Measurements from ENCODE around the gene C1orf50. TPM values are rescaled to one million over a fixed set of nuclear protein-coding genes. Genes with fewer than 3 reads are reported as not detected.
"Not testable (repeated sequence)": the region's sequence is repeated elsewhere in the genome, so short reads cannot be mapped to it uniquely, and the experiment has no call there.

The C1orf50 gene
- total RNA-seq (1 to 10 TPM; 5.4 to 8.7 TPM), polyA plus RNA-seq (3.5 TPM)

GRCh38 chr1:42766741-42767509 is at the start of gene C1orf50, which contains the start of gene P3H1:
C1orf50 (plus strand) TSS chr1:42767249; CDS start chr1:42767312, 63 bp downstream.
P3H1 (minus strand) TSS chr1:42767028; CDS start chr1:42766971, 57 bp downstream.
- DNase-seq = peak; percentile 100
- no peaks in the 10 kb centered on the region for H3K36me3 ChIP-seq (ENCODE audit: insufficient read depth, low read length)
- no peaks in the 10 kb centered on the region for H3K9me3 Mint-ChIP-seq
- H3K27ac ChIP-seq (ENCODE audit: low read depth, low read length) = peak within 1 kb of the TSS; percentile 90
- no peak within 1 kb of the TSS for H3K4me3 Mint-ChIP-seq
- H3K27me3 Mint-ChIP-seq = no peaks in the 10 kb centered on the region
- no peaks in the 10 kb centered on the region for H3K27me3 ChIP-seq (ENCODE audit: insufficient read depth, low read length, poor library complexity, severe bottlenecking)
- peak within 1 kb of the TSS; percentile 83 for H3K4me3 ChIP-seq (ENCODE audit: low read length)
- peaks cover 0 to 30% (median 5%) of the 10 kb centered on the region in 3 donors for H3K36me3 Mint-ChIP-seq
- H3K9me3 ChIP-seq (ENCODE audit: low read length) = no peaks in the 10 kb centered on the region
- H3K4me1 Mint-ChIP-seq = peaks cover 24 to 43% (median 36%) of the 10 kb centered on the region in 3 donors
- ChIA-PET CTCF (interaction anchor here (0.6 to 3.1 kb wide), 15 partner anchors 9 to 429 kb away, joined by 3 to 17 read pairs (median 5); partner anchors contain the start of genes PPIH and ZNF691), POLR2A (interaction anchor here (0.6 to 2.8 kb wide), 18 partner anchors 17 to 1180 kb away, joined by 3 to 45 read pairs (median 4); partner anchors contain the start of genes CCDC30, ERMAP, IPO13 and PPIH)
- peaks cover 37% of the 10 kb centered on the region for H3K4me1 ChIP-seq (ENCODE audit: insufficient read depth, low read length)
- H3K27ac Mint-ChIP-seq = peak within 1 kb of the TSS; percentile 64 to 97 (median 94)

- ChIA-PET POLR2A (no interaction called here), CTCF (no interaction called here)
- Mint-ChIP-seq H3K9me3 (no peaks in the 10 kb centered on the region), H3K27ac (no peak overlapping the region), H3K4me1 (peaks cover 0 to 2% (median 0%) of the 10 kb centered on the region in 3 donors), H3K27me3 (no peaks in the 10 kb centered on the region), H3K4me3 (no peak overlapping the region), H3K36me3 (peaks cover 9 to 23% (median 21%) of the 10 kb centered on the region in 3 donors)
- H3K4me3 ChIP-seq (ENCODE audit: low read length) = no peak overlapping the region
- no peaks in the 10 kb centered on the region for H3K9me3 ChIP-seq (ENCODE audit: low read length)
- no peaks in the 10 kb centered on the region for H3K4me1 ChIP-seq (ENCODE audit: insufficient read depth, low read length)
- H3K27me3 ChIP-seq (ENCODE audit: insufficient read depth, low read length, poor library complexity, severe bottlenecking) = no peaks in the 10 kb centered on the region
- DNase-seq = no peak
- H3K36me3 ChIP-seq (ENCODE audit: insufficient read depth, low read length) = no peaks in the 10 kb centered on the region
- H3K27ac ChIP-seq (ENCODE audit: low read depth, low read length) = no peak overlapping the region
Measured at GRCh38 chr1:42720868-42721267, 46.2 kb upstream of the C1orf50 start.

DNA sequence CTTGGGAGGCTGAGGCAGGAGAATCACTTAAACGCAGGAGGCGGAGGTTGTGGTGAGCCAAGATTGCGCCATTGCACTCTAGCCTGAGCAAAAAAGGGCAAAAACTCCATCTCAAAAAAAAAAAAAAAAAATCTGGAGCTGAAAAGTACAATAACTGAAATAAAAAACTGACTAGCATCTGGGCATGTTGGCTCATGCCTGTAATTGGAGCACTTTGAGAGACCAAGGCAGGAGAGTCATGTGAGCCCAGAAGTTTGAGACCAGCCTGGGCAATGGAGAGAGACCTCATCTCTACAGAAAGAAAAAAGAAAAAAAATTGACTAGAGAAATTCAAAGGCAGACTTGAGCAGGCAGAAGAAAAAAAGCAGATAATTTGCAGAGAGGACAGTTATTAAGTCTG is 45.1 kb upstream of the C1orf50 start:
- Histone ChIP-seq H3K27ac (ENCODE audit: low read depth, low read length) (no peak overlapping the region), H3K4me1 (ENCODE audit: insufficient read depth, low read length) (no peaks in the 10 kb centered on the region), H3K4me3 (ENCODE audit: low read length) (no peak overlapping the region), H3K27me3 (ENCODE audit: insufficient read depth, low read length, poor library complexity, severe bottlenecking) (no peaks in the 10 kb centered on the region), H3K36me3 (ENCODE audit: insufficient read depth, low read length) (no peaks in the 10 kb centered on the region), H3K9me3 (ENCODE audit: low read length) (no peaks in the 10 kb centered on the region)
- Mint-ChIP-seq H3K4me1 (no peaks in the 10 kb centered on the region), H3K27me3 (no peaks in the 10 kb centered on the region), H3K4me3 (no peak overlapping the region), H3K27ac (no peak overlapping the region), H3K36me3 (peaks cover 6 to 15% (median 13%) of the 10 kb centered on the region in 3 donors), H3K9me3 (no peaks in the 10 kb centered on the region)
- ChIA-PET POLR2A (interaction anchor here (0.6 kb wide), 2 partner anchors 13 to 1067 kb away, joined by 5 to 10 read pairs; no protein-coding TSS in a partner anchor), CTCF (no interaction called here)
- no peak for DNase-seq

DNA sequence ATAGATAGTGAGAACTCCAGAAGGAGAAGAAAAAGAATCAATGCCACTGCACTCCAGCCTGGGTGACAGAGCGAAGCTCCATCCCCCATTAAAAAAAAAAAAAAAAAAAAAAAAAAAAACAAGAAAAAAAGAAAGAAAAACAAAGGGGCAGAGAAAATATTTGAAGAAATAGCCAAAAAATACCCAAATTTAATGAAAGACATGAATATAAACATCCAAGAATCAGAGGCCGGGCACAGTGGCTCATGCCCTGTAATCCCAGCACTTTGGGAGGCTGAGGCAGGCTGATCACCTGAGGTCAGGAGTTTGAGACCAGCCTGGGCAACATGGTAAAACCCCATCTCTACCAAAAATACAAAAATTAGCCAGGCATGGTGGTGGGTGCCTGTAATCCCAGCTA is 44.6 kb upstream of the C1orf50 start:
- ChIA-PET CTCF (interaction anchor here (0.7 kb wide), 1 partner anchor 166 kb away, joined by 3 read pairs; no protein-coding TSS in a partner anchor), POLR2A (interaction anchor here (0.6 kb wide), 2 partner anchors 13 to 1067 kb away, joined by 5 to 10 read pairs; no protein-coding TSS in a partner anchor)
- not testable (repeated sequence) for H3K27ac Mint-ChIP-seq; H3K36me3 ChIP-seq (ENCODE audit: insufficient read depth, low read length); H3K27me3 Mint-ChIP-seq; H3K9me3 ChIP-seq (ENCODE audit: low read length); H3K9me3 Mint-ChIP-seq; H3K27ac ChIP-seq (ENCODE audit: low read depth, low read length); H3K4me1 ChIP-seq (ENCODE audit: insufficient read depth, low read length); H3K4me3 ChIP-seq (ENCODE audit: low read length); H3K27me3 ChIP-seq (ENCODE audit: insufficient read depth, low read length, poor library complexity, severe bottlenecking); H3K4me1 Mint-ChIP-seq; DNase-seq; H3K4me3 Mint-ChIP-seq
- peaks cover 4 to 11% (median 9%) of the 10 kb centered on the region in 3 donors for H3K36me3 Mint-ChIP-seq

DNA sequence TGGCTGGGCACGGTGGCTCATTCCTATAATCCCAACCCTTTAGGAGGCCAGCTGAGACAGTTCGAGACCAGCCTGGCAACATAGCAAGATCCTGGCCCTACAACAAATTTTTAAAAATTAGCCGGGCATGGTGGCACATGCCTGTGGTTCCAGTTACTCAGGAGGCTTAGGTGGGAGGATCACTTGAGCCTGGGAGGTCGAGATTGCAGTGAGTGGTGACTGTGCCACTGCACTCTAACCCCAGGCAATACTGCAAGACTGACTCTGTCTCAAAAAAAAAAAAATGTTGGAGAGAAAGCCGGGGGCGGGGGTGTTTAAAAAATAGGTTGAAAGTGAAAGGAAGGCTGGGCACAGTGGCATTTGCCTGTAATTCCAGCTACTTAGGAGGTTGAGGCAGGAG is 43.5 kb upstream of the C1orf50 start:
- H3K27me3 ChIP-seq (ENCODE audit: insufficient read depth, low read length, poor library complexity, severe bottlenecking) = no peaks in the 10 kb centered on the region
- Mint-ChIP-seq H3K27ac (no peak overlapping the region), H3K9me3 (no peaks in the 10 kb centered on the region), H3K27me3 (no peaks in the 10 kb centered on the region), H3K4me3 (no peak overlapping the region), H3K4me1 (no peaks in the 10 kb centered on the region), H3K36me3 (peaks cover 0 to 3% (median 0%) of the 10 kb centered on the region in 3 donors)
- H3K4me3 ChIP-seq (ENCODE audit: low read length) = no peak overlapping the region
- no peaks in the 10 kb centered on the region for H3K36me3 ChIP-seq (ENCODE audit: insufficient read depth, low read length)
- no peak for DNase-seq
- H3K4me1 ChIP-seq (ENCODE audit: insufficient read depth, low read length) = no peaks in the 10 kb centered on the region
- H3K9me3 ChIP-seq (ENCODE audit: low read length) = no peaks in the 10 kb centered on the region
- ChIA-PET POLR2A (no interaction called here), CTCF (no interaction called here)
- H3K27ac ChIP-seq (ENCODE audit: low read depth, low read length) = no peak overlapping the region

GRCh38 chr1:42725820-42726219 is 41.2 kb upstream of the C1orf50 start:
- H3K36me3 Mint-ChIP-seq; H3K9me3 ChIP-seq (ENCODE audit: low read length); H3K4me3 ChIP-seq (ENCODE audit: low read length); H3K4me3 Mint-ChIP-seq; H3K27me3 Mint-ChIP-seq; H3K27me3 ChIP-seq (ENCODE audit: insufficient read depth, low read length, poor library complexity, severe bottlenecking); DNase-seq; H3K4me1 ChIP-seq (ENCODE audit: insufficient read depth, low read length); H3K9me3 Mint-ChIP-seq; H3K27ac Mint-ChIP-seq; POLR2A ChIA-PET; H3K36me3 ChIP-seq (ENCODE audit: insufficient read depth, low read length); H3K27ac ChIP-seq (ENCODE audit: low read depth, low read length); H3K4me1 Mint-ChIP-seq; CTCF ChIA-PET: not testable (repeated sequence)

DNA sequence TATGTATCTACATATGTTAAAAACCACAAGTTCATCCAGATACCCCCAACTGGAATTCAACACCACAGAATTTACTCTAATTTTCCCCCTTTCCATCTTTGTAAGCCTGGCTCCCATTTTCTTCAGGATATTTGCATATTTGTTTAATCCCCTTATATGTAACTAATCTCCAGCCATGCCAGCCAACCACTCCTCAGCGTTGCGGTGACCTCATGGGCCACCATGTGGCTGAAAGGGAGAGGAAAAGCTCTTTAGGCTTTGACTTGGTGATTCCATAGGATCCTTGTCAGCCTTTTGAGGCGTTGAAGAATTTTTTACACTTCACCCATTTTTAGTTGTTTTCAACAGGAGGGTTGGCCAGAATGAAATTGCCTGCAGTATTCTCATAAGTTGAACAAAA is 37.0 kb upstream of the C1orf50 start:
- H3K36me3 Mint-ChIP-seq = no peaks in the 10 kb centered on the region
- no peak overlapping the region for H3K4me3 Mint-ChIP-seq
- ChIA-PET POLR2A (no interaction called here), CTCF (no interaction called here)
- Histone ChIP-seq H3K4me3 (ENCODE audit: low read length) (no peak overlapping the region), H3K4me1 (ENCODE audit: insufficient read depth, low read length) (no peaks in the 10 kb centered on the region), H3K9me3 (ENCODE audit: low read length) (no peaks in the 10 kb centered on the region), H3K36me3 (ENCODE audit: insufficient read depth, low read length) (no peaks in the 10 kb centered on the region), H3K27ac (ENCODE audit: low read depth, low read length) (no peak overlapping the region), H3K27me3 (ENCODE audit: insufficient read depth, low read length, poor library complexity, severe bottlenecking) (no peaks in the 10 kb centered on the region)
- H3K4me1 Mint-ChIP-seq = no peaks in the 10 kb centered on the region
- no peaks in the 10 kb centered on the region for H3K9me3 Mint-ChIP-seq
- H3K27me3 Mint-ChIP-seq = peaks cover 0 to 3% of the 10 kb centered on the region in 2 donors
- no peak for DNase-seq
- no peak overlapping the region for H3K27ac Mint-ChIP-seq

- Histone ChIP-seq H3K27me3 (ENCODE audit: insufficient read depth, low read length, poor library complexity, severe bottlenecking) (no peaks in the 10 kb centered on the region), H3K9me3 (ENCODE audit: low read length) (no peaks in the 10 kb centered on the region), H3K27ac (ENCODE audit: low read depth, low read length) (no peak overlapping the region), H3K36me3 (ENCODE audit: insufficient read depth, low read length) (no peaks in the 10 kb centered on the region), H3K4me1 (ENCODE audit: insufficient read depth, low read length) (no peaks in the 10 kb centered on the region), H3K4me3 (ENCODE audit: low read length) (no peak overlapping the region)
- H3K9me3 Mint-ChIP-seq = no peaks in the 10 kb centered on the region
- H3K4me3 Mint-ChIP-seq = no peak overlapping the region
- ChIA-PET POLR2A (no interaction called here), CTCF (no interaction called here)
- no peaks in the 10 kb centered on the region for H3K4me1 Mint-ChIP-seq
- H3K27ac Mint-ChIP-seq = peak overlapping the region in 1 of 8 donors; percentile 42
- peaks cover 0 to 3% of the 10 kb centered on the region in 2 donors for H3K27me3 Mint-ChIP-seq
- no peak for DNase-seq
- no peaks in the 10 kb centered on the region for H3K36me3 Mint-ChIP-seq
Measured at GRCh38 chr1:42730988-42731387, 36.1 kb upstream of the C1orf50 start.

All from CD8-positive, alpha-beta memory T cell (primary cell).